ENCODE data around the gene MFN2.
A peak's percentile ranks its signal among the peaks of the same experiment; 100 is the strongest.
"Not testable (repeated sequence)": the region's sequence is repeated elsewhere in the genome, so short reads cannot be mapped to it uniquely, and the experiment has no call there.

Gene MFN2

DNA sequence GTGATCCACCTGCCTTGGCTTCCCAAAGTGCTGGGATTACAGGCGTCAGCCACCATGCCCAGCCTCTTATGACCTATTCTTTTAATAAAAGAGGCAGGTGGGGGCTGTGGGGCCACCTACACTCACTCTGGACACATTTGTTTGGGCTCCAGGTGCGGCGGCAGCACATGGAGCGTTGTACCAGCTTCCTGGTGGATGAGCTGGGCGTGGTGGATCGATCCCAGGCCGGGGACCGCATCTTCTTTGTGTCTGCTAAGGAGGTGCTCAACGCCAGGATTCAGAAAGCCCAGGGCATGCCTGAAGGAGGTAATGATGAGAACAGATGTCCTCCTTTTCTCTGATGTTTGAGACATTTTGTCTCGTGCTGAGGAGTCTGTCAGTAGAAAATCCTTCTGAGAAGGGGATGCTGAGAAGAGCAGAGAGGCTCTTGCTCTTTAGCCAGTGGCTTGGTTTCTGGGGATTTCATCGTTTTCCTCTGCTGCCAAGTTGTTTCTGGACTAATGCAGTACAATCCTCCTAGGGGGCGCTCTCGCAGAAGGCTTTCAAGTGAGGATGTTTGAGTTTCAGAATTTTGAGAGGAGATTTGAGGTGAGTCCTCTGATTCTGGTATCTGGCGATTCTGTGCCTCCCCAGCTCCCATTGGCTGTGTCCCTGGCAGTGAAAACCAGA lies 21.1 kb downstream of the MFN2 start:
- no peak for DNase-seq

DNA sequence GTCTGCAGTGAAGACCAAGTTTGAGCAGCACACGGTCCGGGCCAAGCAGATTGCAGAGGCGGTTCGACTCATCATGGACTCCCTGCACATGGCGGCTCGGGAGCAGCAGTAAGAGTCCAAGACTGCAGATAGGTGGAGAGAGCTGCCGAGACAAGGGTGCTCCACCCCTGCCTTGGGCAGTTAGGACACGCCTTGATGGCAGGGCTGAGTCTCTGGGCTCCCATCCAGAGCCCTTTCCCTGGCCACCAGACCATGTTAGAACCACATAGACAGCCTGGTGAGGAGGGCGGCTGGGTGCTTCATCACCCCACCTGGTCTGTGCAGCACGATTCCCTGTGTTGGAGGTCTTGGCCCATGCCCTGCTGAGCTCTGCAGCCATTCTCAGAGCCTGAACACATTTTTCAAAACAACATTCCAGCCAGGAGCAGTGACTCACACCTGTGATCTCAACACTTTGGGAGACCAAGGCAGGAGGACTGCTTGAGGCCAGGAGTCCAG lies 21.8 kb downstream of the MFN2 start:
- DNase-seq, result no peak

DNA sequence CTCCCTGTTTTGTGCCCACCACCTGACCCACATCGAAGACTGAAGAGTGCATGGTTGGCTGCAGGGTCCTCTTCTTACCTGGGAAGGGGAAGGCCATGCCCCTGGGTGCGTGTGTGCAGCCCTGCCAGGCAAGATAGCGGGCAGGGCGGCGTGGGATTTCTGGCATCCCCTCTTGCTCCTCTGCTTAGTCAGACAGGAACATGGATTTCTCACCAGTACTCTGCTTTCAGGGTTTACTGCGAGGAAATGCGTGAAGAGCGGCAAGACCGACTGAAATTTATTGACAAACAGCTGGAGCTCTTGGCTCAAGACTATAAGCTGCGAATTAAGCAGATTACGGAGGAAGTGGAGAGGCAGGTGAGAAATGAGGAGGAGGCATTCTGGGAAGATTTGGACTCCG lies 23.5 kb downstream of the MFN2 start:
- no peak for DNase-seq

DNA sequence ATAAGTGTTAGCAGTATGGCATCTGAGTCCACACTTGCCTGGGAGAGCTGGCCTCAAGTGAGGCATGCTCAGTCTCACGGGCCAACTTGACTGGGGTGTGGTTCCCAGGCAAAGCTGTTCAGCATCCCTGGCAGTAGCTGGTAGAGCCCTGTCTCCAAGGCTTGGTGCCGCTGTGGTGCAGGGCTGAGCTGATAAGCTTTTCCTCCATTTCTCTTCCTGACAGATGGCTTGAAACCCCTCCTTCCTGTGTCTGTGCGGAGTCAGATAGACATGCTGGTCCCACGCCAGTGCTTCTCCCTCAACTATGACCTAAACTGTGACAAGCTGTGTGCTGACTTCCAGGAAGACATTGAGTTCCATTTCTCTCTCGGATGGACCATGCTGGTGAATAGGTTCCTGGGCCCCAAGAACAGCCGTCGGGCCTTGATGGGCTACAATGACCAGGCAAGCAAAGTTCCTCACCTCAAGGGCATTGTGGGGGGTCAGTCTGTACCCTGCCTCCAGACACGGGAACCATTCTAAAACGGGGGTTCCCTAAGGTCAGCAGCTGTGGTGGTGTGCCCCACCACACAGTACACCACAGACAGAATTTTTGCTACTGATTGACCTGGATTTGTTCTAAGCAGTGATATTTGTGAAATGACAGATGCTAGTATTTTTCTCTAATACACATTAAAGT lies 25.4 kb downstream of the MFN2 start:
- DNase-seq, result no peak

DNA sequence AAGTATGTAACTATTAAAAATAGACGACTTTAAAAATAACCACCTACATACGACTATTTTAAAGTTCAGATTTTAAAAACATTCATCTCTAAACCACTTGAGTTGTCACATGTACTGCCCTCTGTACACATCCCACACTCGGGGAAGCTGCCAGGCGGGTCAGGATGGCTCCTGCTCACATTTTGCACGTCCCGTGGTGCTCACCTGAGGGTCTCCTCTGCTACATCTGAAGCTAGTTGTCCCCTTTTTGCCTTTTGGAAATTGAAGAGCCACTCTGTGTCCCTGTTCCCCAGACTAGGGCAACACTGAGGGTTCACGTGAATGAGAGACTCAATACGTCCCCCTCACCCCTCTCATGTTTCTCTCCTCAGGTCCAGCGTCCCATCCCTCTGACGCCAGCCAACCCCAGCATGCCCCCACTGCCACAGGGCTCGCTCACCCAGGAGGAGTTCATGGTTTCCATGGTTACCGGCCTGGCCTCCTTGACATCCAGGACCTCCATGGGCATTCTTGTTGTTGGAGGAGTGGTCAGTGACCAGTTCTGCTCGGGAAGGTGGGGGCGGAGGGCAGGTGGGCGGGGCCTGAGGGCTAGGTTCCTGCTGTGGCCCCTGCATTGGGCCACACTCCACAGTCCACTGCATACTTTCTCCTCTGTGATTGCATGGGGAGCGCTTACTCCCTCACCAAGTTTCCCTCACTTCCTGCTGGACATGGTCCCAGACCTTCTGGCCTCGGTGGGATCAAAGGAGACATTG lies 26.1 kb downstream of the MFN2 start:
- DNase-seq, result no peak

DNA sequence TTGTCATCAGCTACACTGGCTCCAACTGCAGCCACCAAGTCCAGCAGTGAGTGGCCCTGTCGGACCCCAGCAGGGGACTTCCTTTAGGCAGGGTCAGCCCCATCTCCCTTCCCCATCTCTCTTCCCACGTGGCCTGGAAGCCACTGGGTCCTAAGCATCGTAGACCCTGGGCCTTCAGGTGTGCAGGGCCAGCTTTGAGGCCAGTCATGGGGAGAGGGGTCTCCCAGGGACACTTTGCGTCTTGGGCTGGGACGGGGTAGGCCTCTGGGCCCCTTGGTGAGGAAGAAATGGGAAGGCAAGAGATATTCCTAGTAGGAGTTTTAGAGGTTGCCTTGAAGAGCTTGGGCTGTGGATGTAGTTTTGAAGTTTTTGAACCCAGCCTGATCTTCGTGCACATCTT lies 27.0 kb downstream of the MFN2 start:
- no peak for DNase-seq

DNA sequence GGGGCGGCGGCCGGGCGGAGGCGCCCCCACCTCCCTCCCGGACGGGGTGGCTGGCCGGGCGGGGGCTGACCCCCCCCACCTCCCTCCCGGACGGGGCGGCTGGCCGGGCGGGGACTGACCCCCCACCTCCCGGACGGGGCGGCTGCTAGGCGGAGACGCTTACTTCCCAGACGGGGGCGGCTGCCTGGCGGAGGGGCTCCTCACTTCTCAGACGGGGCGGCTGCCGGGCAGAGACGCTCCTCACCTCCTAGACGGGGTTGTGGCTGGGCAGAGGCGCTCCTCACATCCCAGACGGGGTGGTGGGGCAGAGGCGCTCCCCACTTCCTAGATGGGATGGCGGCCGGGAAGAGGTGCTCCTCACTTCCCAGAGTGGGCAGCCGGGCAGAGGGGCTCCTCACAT lies 28.1 kb downstream of the MFN2 start:
- DNase-seq, result not testable (repeated sequence)

DNA sequence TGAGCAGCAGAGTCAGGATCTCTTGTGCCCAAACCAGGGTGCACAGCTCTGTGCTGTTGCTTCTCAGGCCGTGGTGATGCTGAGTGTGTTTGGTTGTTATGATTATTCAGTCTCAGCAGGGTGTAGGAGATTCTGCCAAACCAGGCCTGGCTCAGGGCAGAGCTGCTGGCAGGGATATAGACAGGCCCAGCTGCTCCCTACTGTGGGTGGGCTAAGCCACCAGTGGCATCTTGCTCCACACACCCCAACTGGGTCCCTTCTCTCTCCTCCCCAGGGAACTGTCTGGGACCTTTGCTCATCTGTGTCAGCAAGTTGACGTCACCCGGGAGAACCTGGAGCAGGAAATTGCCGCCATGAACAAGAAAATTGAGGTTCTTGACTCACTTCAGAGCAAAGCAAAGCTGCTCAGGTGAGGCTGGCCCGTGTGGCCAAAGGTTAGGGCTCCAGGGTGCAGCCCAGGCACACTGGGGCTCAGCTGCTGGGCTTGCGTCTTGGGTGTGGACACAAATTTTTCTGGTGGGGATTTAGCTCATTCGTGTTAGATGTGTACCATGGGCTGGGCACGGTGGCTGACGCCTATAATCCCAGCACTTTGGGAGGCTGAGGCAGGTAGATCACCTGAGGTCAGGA lies 29.2 kb downstream of the MFN2 start:
- no peak for DNase-seq

DNA sequence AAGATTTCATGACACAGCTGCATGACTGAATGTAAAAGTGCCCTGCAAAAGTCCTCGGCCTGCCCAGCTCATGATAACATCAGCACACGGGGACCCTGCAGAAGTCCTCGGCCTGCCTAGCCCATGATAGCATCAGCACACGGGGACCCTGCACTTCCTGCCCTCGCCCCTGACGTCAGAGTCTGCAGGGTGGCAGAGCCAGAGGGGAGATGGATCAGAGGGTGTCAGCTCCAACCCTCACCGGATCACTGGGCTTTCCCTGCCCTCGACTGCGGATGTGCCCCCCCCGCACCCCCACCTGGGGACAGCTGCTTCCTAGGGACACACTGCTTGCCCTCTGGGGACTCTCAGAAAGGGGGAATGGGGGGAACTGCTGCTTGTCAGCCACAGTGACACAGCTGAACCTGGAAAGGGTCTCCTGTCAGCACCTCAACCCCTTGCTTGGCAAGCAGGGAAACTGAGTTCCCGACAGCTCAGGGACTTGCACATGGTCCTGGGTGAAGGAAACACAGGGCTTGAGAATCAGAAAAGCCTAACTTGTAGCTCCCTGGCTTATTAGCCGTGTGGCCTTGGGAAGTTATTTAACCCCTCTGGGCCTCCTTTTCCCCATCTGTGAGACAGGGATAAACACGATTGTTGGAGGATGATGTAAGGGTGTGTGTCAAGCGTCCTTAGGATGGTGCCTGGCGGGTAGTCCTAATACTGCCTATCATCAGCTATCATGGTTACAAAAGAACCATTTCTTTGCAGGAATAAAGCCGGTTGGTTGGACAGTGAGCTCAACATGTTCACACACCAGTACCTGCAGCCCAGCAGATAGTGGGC lies 30.7 kb downstream of the MFN2 start:
- DNase-seq, result no peak

DNA sequence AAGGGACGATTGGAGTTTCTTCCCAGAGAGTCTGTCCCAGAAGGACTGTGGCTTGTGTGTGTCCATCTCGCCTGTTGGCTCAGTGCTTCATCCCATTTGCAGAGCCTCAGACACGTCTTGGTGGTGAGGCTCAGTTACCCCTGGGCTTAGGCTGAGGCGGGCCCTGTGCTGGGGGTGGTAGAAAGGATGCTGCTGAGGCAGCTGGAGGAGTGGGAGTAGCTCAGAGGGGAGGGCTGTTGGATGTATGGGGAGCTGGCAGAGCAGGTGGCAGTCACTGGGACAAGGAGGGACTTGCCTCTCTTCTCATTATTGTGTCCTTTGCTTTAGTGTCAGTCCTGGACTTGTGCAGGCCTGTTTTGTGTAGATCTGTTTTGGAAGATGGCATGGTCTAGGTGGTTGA lies 31.8 kb downstream of the MFN2 start:
- DNase-seq, result no peak

DNA sequence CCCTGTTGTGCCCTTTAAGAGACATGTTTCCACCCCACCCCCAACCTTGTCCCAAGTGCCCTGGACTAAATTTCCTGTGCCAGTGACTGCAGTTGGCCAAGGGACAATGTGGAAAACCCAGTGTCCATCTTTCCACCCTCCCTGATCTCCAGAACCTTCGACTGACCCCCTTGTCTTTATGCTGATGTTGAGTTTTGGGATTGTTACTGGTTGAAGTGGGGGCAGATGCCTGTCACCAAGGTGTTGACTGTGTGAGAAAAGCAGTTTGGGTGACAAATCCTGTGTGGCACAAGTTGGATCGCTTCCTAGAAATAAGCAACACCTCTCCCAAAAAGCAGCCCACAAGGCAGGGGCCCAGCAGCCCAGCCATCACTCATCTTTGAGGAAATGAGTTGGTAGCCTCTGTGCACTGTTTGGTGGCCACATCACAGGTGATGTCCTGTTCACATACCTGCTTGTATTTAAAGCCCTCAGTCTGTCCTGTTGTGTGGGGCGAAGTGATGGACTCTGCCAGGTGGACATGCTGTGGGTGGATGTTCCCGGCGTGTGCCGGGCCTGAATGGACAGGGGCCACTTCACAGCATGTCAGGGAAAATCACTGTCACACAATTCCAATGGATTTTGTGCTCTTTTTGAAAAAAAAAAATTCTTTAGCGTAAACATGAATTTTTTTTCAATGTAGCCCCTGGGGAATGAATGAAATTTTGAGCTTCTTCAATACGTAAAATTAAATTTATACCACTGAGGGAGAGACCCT lies 32.5 kb downstream of the MFN2 start:
- no peak for DNase-seq

DNA sequence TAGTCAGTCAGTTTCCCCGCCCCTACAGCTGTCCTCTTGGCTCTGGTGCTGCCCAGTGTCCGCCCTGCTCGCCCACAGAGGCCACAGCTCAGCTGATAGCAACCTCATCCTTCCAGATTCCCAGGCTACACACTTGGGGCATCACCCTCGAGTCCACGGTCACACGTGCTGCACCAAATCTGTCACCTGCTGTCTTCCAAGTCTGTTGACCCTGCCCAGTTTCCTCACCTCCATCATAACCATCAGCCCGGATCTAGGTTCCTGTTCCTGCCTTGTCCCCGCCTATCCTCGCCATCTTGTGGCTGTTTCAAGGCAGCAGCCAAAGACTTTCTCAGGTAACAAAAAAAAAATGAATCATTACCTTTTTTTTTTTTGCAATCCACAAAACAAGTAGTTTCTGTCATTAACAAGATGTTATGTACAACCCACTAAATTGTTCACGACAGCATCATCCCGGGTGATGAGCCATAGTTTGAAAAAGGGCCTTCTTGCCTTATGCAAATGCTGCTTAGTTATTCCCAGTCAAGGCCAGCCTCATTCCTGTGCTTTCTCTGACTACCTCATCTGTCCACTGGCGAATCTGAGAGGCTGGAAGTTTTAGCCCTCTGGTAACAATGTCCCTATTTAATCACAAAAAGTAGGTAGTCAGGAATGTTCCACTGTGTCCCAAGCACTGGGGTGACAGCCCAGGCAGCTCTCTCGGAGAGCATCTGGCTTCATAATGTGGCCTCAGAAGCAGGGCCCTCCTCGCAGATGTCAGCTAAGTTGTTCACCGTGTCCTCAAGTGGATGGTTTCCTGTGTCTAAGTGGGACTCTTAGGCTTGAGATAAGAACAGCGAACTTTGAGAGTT lies 34.1 kb downstream of the MFN2 start:
- DNase-seq, result no peak

DNA sequence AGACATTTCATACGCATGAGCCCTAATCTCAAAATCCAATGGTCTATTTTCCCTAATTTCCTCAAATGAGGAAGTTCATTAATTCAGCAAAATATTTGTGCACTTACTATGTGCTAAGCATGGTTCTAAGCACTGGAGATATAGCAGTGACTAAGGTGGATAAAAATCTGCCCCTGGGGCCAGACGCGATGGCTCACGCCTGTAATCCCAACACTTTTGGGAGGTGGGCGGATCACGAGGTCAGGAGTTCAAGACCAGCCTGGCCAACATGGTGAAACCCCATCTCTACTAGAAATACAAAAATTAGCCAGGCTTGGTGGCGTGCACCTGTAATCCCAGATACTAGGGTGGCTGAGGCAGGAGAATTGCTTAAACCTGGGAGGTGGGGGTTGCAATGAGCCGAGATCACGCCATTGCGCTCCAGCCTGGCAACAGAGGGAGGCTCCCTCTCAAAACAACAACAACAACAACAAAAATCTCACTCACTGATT lies 34.8 kb downstream of the MFN2 start:
- DNase-seq, result no peak

DNA sequence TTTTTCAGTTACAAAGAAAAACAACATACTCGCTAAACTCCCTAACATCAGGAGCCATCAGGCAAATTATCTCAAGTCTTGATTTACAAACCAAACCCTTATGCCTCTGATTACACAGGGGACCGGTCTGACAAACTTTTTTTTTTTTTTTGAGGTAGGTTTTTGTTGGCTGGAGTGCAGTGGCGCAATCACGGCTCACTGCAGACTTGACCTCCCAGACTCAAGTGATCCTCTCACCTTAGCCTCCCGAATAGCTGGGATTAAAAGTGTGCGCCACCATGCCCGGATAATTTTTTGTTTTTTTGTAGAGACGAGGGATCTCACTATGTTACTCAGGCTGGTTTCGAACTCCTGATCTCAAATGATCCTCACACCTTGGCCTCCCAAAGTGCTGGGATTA lies 35.3 kb downstream of the MFN2 start:
- no peak for DNase-seq

DNA sequence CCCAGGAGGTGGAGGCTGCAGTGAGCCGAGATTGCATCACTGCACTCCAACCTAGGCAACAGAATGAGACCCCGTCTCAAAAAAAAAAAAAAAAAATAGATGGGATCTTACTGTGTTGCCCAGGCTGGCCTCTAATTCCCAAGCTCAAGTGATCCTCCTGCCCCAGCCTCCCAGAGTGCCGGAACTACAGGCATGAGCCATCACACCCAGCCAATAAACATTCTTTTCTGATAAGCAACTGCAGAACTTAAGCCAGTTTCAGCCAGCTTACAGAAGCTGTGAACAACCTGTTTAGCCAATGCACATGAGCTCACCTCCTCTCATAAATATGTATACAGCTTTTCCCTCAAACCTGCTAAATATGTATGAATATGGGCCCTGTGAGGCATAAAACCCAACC lies 35.9 kb downstream of the MFN2 start:
- DNase-seq, result no peak

DNA sequence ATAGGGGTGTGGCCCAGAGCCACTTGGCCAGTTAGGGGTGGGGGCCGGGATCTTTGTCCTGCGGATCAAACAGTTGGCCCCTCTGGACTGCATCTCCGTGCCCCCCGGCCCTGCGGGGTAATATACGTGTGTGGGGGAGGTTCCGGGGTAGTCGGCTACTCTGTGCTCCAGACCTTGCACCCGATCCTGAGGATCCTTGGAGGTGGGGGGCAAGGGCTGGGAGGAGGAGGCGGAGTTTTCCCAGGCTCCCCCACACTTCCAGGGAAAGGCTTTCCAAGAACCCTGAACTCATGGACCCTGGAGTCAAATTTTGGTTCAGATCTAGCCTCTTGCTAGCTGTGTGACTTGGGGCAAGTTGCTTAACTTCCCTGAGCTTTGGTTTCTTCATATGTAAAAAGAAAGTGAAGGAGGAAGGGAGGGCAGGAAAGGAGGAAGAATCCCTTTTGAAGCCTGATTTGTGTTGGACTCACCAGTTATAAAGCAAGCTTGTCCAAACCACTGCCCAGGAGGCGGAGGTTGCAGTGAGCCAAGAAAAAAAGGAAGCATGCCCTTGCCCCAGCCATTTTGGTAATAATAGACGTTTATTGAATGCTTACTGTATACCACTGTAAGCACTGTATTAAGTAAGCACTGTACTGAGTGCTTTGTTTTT lies 39.7 kb downstream of the MFN2 start:
- DNase-seq, result peak; percentile 26

DNA sequence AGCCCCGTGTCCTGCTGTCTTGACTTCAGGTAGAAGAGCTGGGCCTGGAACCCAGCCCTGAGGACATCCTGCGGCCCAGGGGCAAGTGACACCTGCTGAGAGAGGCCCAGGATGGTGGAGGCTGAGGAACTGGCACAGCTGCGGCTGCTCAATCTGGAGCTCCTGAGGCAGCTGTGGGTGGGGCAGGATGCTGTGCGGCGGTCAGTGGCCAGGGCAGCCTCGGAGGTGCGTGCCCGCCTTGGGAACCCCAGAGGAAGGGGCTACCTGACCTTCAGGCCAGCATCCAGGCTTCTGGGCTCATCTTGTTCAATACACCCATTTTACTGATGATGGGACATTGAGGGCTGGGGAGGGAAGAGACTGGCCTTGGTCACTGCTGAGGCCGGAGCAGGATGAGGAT lies 41.4 kb downstream of the MFN2 start:
- DNase-seq, result no peak

DNA sequence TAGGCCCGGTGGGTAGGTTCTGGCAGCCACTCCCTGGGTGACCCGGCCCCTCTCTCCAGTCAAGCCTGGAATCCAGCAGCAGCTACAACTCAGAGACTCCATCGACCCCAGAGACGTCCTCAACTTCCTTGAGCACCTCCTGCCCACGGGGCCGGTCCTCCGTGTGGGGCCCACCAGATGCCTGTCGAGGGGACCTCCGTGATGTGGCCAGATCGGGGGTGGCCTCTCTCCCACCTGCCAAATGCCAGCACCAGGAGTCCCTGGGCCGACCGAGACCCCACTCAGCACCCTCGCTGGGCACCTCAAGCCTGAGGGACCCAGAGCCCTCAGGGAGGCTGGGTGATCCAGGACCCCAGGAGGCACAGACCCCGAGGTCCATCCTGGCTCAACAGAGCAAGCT lies 41.8 kb downstream of the MFN2 start:
- no peak for DNase-seq

DNA sequence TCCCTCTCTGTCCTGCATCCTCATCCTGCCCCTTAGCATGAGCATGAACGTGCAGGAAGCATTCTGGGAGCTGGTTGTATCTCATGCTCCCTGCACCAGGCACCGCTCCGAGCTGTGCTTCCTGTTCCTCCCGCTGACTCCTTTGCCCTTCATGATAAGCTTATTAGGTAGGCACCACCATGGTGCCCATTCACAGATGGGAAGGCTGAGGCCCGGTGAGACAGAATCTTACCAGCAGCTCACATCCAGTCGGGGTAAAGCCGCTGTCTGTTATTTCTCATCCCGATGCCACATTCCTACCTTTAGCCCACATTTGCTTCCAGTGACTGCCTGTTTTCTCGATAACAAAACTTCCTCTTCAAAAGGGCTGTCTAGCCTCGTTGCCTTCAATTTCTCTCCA lies 46.3 kb downstream of the MFN2 start:
- DNase-seq, result peak; percentile 15

DNA sequence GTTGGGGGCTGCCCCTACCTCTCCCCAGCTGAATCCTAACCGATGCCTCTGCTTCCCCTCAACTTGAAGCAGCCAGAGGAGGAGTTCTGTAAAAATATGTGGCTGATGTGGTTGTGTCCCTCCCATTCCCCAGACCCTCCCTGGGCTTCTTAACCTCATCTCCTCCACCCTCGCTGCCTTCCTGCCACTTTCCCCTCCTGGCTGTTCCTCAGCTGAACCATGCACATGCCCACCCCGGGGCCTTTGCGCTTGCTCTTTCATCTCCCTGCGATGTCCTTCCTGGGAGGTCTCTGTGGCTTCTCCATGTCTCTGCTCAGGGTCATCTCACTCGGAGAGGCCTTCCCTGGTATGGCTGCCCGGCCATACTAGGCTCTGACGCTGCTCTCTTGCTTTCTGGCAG lies 48.0 kb downstream of the MFN2 start:
- no peak for DNase-seq

Data from left hindlimb (tissue), 1 donor.